Adrenal gland (tissue), 5 donors: ENCODE results near the gene VGLL4.

Experiments
- POLR2A ChIP-seq, 2 donors: fragments of 450-650 bp; IDR thresholded peaks; one replicate each; pipeline ENCODE4 v1.6.1; 2017; ENCODE audit warnings: antibody characterized with exemption in 2 of 2, mild to moderate bottlenecking in 2 of 2, moderate library complexity in 1 of 2
- TF ChIP-seq, protein P1 (sequence below), 6 experiments: fragments of 450-650 bp in 4 of 6; fragments of 200-600 bp in 2 of 6; sonication (generic) in 1 of 6; IDR thresholded peaks; 1 replicate in 5 of 6; 2 replicates in 1 of 6; pipeline versions ENCODE4 v1.5.1 to v1.8.0; 2016 to 2021; ENCODE audit warnings: antibody characterized with exemption in 6 of 6, mild to moderate bottlenecking in 2 of 6, moderate library complexity in 1 of 6
- donor health status: DM: no; HTN: no; CAD: no.

DNA sequence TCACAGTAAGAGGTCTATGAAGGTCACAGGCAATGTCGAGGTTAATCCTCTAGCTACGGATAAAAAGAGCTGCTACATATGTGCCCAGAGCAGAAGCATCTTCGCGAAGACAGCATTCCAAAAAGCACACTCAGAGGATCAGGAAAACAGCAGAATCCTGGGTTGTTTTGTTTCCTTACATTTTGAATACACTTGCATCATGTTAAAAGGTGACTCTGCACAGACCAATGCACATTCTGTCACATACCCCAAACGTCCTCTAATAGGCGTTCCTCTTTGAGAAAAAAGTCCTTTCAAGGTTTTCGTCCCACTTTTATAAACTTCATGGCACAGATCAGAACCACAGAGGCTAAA, 52.7 kb downstream of the VGLL4 start:
- TF ChIP-seq, protein P1, sequence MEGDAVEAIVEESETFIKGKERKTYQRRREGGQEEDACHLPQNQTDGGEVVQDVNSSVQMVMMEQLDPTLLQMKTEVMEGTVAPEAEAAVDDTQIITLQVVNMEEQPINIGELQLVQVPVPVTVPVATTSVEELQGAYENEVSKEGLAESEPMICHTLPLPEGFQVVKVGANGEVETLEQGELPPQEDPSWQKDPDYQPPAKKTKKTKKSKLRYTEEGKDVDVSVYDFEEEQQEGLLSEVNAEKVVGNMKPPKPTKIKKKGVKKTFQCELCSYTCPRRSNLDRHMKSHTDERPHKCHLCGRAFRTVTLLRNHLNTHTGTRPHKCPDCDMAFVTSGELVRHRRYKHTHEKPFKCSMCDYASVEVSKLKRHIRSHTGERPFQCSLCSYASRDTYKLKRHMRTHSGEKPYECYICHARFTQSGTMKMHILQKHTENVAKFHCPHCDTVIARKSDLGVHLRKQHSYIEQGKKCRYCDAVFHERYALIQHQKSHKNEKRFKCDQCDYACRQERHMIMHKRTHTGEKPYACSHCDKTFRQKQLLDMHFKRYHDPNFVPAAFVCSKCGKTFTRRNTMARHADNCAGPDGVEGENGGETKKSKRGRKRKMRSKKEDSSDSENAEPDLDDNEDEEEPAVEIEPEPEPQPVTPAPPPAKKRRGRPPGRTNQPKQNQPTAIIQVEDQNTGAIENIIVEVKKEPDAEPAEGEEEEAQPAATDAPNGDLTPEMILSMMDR (IDR thresholded peaks at IDR 0.05) = no peak
- no peak for TF ChIP-seq POLR2A (IDR thresholded peaks at IDR 0.05)
